ENCODE results near the gene ZFP2. TPM values are rescaled to one million over a fixed set of nuclear protein-coding genes. Genes with fewer than 3 reads are reported as not detected.

Gene ZFP2
- polyA plus RNA-seq, 3 donors, result 6.4 to 8.3 (median 7.9) TPM

DNA sequence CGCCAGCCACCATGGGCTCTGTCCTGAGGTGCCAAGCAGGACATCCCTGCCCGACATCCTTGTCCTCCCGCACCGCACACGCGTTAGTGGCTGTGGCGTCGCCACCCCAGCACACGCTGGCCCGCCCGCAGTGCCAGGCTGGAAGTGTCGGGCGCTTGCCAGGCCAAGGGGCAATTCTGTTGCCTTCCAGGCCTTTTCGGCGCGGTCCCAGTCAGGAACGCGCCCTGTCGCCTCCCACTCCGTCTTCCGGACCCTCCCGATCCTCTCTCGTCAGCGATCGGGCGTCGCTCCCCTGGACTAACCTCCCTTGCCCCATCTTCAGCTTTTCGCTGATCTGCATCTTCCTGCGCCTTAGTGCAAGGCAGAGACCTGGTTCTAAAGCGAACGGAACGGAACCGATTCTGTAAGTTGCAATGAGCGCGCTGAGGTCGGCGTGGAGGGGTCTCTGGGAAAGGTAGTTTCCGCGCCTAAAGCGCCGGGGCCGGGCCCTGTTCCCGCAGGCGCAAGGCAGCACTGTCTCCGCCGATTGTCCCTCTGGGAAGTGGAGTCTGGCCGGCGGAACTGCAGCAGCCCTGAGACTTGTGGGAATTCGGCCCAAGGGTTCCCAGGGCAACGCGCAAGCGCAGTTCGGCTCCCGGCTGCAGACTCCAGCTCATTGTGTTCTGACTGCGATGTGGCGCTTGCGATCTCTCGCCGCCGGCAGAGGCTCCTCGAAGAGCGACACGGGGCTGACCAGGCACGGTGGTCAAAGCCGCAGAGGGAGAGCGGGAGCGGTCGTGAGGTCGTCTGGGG, 45.1 kb downstream of the ZFP2 start, which contains the start of gene ZNF454:
TSS of gene ZNF454 (plus strand) at position 630 of the 792 bp plus-strand sequence. CDS start 1,594 bp downstream, outside the sequence.
- DNase-seq (ENCODE audit: extremely low read depth in 1 of 11, low read depth in 9 of 11, low spot score in 4 of 11), result peak; percentile 91 to 97 (median 95)

DNA sequence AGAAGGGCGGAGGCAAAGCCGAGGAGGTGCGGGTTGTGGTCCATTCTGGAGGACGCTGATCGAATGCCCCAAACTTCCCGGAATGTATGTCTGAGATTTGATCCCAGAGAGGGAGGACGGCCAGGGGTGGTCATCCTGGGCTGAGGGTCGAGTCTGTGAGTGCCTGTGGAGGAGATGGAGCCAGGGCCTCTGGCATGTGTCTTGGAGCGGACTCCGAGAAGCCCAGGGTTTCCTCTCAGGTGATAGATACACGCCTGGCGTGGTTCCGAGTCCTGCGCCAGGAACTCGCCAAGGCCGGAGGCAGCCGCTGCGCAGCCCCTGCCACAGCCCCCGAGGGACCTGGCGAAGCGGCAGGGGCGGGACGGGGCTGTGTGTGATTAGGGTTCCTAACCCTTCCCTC, 45.6 kb downstream of the ZFP2 start:
- DNase-seq (ENCODE audit: extremely low read depth in 1 of 11, low read depth in 9 of 11, low spot score in 4 of 11), result peak in 5 of 11 donors; percentile 0 to 18 (median 14)

GRCh38 chr5:178965465-178966055, 69.8 kb downstream of the ZFP2 start:
- no peak for DNase-seq (ENCODE audit: extremely low read depth in 1 of 11, low read depth in 9 of 11, low spot score in 4 of 11)

DNA sequence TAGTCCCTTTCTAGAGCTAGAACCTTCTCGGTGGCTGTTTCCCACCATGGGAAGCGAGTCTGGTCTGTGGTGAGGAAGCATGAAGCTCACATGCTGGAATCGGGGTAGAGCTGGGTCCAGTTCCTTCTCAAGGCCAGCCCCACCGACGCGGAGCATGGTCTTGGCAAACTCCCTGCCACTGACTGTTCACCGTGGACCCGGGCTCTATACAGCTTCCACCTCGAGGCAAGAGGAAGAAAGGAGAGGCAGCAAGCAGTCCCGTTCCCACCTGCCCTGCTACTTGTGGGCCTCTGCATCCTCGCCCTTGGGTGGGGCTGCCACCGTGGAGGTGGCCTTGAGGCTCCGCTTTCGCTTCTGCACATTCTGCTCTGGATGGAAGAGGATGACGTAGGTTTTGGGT, 85.7 kb downstream of the ZFP2 start:
- DNase-seq (ENCODE audit: extremely low read depth in 1 of 11, low read depth in 9 of 11, low spot score in 4 of 11), result no peak

Other genes starting within 250 kb of the ZFP2 start
- 10 to 100 TPM; 21.0 to 24.3 (median 22.2) TPM for gene ZNF354A, start 165.3 kb upstream of the ZFP2 start, polyA plus RNA-seq (ENCODE audit: insufficient read length in 3 of 3)
- gene ZNF354B, start 36.0 kb upstream of the ZFP2 start, polyA plus RNA-seq (ENCODE audit: insufficient read length in 3 of 3), result 10 to 100 TPM; 22.6 to 34.2 (median 24.0) TPM
- gene ZNF454, start 45.3 kb downstream of the ZFP2 start, polyA plus RNA-seq (ENCODE audit: insufficient read length in 3 of 3), result 1 to 10 TPM; 7.0 to 7.3 (median 7.0) TPM
- 1 to 10 TPM in 2 of 3 donors, under 1 TPM in 1; 0.69 to 1.9 (median 1.0) TPM for gene GRM6, start 99.4 kb downstream of the ZFP2 start, polyA plus RNA-seq (ENCODE audit: insufficient read length in 3 of 3)
- 1 to 10 TPM; 7.9 to 8.7 (median 8.5) TPM for gene ZNF879, start 127.9 kb downstream of the ZFP2 start, polyA plus RNA-seq (ENCODE audit: insufficient read length in 3 of 3)
- gene ZNF354C, start 164.5 kb downstream of the ZFP2 start, polyA plus RNA-seq (ENCODE audit: insufficient read length in 3 of 3), result 10 to 100 TPM; 15.7 to 20.0 (median 17.4) TPM